Hippocampal formation (tissue), 2 donors: ENCODE measurements around the gene MAP6.

Source experiments
- DNase-seq, 2 donors: peaks; one replicate each; lab custom pipeline; 2025; lab: John Stamatoyannopoulos, UW

MAP6 gene

GRCh38 chr11:75549370-75549958 lies 119.4 kb downstream of the MAP6 start:
- no peak for DNase-seq

GRCh38 chr11:75548595-75549272 lies 120.1 kb downstream of the MAP6 start:
- no peak for DNase-seq

GRCh38 chr11:75547617-75548058 lies 121.2 kb downstream of the MAP6 start:
- peak; percentile 9 to 45 for DNase-seq

GRCh38 chr11:75547177-75547576 lies 121.7 kb downstream of the MAP6 start:
- no peak for DNase-seq

GRCh38 chr11:75543806-75544205 lies 125.0 kb downstream of the MAP6 start:
- DNase-seq, result no peak

- no peak for DNase-seq
Observed at GRCh38 chr11:75542088-75542438, 126.8 kb downstream of the MAP6 start.

- no peak for DNase-seq
Observed at GRCh38 chr11:75541193-75542087, 127.4 kb downstream of the MAP6 start.

- no peak for DNase-seq
Observed at GRCh38 chr11:75539459-75540334, 129.1 kb downstream of the MAP6 start.

- DNase-seq, result no peak
Observed at GRCh38 chr11:75538150-75538942, 130.5 kb downstream of the MAP6 start.

GRCh38 chr11:75537740-75538139 lies 131.1 kb downstream of the MAP6 start:
- no peak for DNase-seq
